ENCODE results near the gene PLA2G12B.

DNA sequence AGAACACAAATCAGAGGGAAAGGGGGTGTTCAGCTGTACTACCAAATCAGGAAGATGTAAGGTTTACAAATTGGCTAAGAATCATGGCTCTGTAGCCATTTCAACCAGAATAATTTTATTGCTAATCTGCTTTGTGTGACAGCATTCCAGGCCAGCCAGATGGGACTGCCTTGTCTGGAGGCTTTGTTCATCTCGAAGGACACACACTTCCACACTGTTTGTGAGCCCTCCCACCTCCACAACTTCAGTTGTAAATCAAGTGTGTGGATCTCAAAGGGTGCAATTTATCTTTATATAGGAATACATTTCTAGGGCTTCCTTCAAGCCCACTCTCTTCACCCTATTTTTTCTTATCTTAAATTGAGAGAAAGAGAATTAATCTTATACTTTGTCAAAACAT is 68.0 kb downstream of the PLA2G12B start:
- no peak for TF ChIP-seq EZH2phosphoT487 (IDR thresholded peaks at IDR 0.05; ENCODE audit: borderline replicate concordance, low read depth, low read length)
- TF ChIP-seq, protein P1, sequence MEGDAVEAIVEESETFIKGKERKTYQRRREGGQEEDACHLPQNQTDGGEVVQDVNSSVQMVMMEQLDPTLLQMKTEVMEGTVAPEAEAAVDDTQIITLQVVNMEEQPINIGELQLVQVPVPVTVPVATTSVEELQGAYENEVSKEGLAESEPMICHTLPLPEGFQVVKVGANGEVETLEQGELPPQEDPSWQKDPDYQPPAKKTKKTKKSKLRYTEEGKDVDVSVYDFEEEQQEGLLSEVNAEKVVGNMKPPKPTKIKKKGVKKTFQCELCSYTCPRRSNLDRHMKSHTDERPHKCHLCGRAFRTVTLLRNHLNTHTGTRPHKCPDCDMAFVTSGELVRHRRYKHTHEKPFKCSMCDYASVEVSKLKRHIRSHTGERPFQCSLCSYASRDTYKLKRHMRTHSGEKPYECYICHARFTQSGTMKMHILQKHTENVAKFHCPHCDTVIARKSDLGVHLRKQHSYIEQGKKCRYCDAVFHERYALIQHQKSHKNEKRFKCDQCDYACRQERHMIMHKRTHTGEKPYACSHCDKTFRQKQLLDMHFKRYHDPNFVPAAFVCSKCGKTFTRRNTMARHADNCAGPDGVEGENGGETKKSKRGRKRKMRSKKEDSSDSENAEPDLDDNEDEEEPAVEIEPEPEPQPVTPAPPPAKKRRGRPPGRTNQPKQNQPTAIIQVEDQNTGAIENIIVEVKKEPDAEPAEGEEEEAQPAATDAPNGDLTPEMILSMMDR (conservative IDR thresholded peaks at IDR 0.05; ENCODE audit: low read length), result no peak
